ENCODE results near the gene THAP4. TPM values are rescaled to one million over a fixed set of nuclear protein-coding genes. Genes with fewer than 3 reads are reported as not detected.

THAP4 gene
- total RNA-seq, 1 donor from 2014 or later = 51.6 TPM

DNA sequence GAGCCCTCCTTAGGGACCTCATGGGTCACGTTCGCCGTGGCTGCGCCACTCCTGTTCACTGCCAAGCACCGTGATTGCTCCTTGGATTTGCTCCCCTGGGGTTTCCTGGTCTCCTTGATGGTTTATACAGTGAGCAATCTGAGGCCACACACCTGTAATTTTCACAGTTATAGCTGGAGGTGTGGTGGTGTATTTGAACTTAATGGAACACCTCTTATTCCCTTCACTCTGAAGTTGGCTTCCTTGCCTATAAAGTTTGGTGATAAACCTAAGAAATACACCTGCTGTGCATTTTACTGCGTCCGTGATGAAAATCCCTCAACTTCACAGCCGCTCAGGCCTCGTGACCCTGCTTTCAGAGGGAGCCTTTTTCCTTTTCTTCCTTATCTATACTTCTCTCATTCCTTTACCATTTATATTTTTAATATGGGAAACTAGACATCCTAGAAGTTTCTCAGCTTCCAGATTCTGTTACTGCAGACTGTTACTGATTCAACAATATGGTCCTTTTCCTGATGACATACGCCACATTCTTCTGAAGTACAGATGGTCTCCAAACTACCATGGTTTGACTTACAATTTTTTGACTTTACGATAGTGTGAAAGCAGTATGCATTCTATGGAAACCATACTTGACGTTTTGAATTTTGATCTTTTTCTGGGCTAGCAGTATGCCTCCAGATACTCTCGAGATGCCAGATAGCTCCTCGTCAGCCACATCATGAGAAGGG is 9.1 kb upstream of the THAP4 start:
- Mint-ChIP-seq H3K9me3 (ENCODE audit: unreplicated experiment) (no peaks in the 10 kb centered on the region), H3K4me3 (ENCODE audit: unreplicated experiment) (no peak overlapping the region), H3K36me3 (ENCODE audit: unreplicated experiment) (peaks cover 3% of the 10 kb centered on the region), H3K27ac (ENCODE audit: unreplicated experiment) (no peak overlapping the region), H3K27me3 (ENCODE audit: unreplicated experiment) (no peaks in the 10 kb centered on the region), H3K4me1 (ENCODE audit: unreplicated experiment) (peaks cover under 1% of the 10 kb centered on the region)
- no peak for DNase-seq (ENCODE audit: extremely low spot score, unreplicated experiment)
- TF ChIP-seq, protein P1, sequence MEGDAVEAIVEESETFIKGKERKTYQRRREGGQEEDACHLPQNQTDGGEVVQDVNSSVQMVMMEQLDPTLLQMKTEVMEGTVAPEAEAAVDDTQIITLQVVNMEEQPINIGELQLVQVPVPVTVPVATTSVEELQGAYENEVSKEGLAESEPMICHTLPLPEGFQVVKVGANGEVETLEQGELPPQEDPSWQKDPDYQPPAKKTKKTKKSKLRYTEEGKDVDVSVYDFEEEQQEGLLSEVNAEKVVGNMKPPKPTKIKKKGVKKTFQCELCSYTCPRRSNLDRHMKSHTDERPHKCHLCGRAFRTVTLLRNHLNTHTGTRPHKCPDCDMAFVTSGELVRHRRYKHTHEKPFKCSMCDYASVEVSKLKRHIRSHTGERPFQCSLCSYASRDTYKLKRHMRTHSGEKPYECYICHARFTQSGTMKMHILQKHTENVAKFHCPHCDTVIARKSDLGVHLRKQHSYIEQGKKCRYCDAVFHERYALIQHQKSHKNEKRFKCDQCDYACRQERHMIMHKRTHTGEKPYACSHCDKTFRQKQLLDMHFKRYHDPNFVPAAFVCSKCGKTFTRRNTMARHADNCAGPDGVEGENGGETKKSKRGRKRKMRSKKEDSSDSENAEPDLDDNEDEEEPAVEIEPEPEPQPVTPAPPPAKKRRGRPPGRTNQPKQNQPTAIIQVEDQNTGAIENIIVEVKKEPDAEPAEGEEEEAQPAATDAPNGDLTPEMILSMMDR (IDR thresholded peaks at IDR 0.05) = no peak

DNA sequence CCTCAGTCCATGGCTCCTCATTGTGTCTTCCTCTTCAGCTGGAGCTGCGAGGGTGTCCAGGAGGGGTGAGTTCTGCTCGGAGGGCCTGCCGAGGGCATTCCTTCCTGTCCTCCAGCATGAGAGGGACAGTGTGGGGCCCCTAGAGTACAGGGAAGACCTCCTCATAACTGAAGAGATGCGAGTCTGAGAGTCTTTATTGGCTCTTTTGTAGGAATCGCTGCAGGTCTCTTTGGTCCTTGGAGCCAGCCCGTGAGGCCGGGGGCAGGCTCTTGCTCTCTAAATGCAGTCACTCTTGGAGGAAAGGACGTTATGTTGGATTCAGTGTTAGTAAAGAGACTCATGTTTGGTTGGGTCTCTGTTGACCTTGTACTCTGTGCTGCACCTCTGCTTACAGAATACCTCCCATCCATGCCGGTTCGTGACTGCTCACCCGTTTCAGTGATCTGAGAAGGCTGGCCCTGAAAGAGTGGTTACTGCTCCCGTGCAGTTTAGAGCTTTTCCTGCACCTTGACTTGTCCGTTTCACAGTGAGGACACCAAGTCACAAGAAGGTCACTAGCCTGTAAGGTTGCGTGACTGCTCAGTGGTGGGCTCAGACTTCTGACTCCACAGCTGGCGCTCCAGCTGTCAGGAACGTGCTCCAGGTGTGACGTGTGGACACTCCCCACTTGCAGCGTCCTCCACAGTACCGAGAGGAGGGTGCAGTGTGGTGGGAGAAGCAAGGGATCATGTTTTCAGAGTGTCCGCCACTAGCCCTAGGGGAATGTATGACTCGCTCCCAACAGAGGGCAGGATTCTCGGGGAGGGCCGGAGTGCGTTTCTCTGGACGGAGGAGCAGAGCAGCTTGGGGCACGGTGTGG is 8.3 kb upstream of the THAP4 start:
- Mint-ChIP-seq H3K27ac (ENCODE audit: unreplicated experiment) (no peak overlapping the region), H3K9me3 (ENCODE audit: unreplicated experiment) (no peaks in the 10 kb centered on the region), H3K27me3 (ENCODE audit: unreplicated experiment) (no peaks in the 10 kb centered on the region)

DNA sequence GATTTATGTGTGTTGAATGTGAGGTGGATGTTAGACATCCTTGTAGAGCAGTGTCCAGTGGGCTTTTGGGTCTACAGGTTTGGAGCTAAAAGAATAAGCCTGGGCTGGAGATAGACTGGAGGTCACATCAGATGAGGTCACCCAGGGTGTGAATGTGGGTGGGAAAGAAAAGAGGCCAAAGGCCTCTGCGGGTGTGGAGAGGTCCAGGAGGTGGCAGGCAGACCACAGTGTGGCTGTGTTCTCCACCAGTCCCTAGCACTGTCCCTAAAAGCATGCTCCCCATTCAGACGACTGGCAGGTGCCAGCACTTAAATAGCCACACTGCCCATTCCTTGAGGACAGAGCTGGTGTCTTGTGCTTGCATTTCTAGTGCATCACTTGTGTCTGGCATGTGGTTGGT is 4.7 kb upstream of the THAP4 start:
- DNase-seq (ENCODE audit: extremely low spot score, unreplicated experiment) = no peak
- Mint-ChIP-seq H3K27ac (ENCODE audit: unreplicated experiment) (no peak overlapping the region), H3K27me3 (ENCODE audit: unreplicated experiment) (no peaks in the 10 kb centered on the region), H3K4me3 (ENCODE audit: unreplicated experiment) (no peak overlapping the region), H3K4me1 (ENCODE audit: unreplicated experiment) (peaks cover 29% of the 10 kb centered on the region), H3K36me3 (ENCODE audit: unreplicated experiment) (no peaks in the 10 kb centered on the region), H3K9me3 (ENCODE audit: unreplicated experiment) (no peaks in the 10 kb centered on the region)
- TF ChIP-seq, protein P1 (IDR thresholded peaks at IDR 0.05) = no peak

More for the DNA sequence above, 8.3 kb upstream of the THAP4 start:
- Mint-ChIP-seq H3K4me1 (ENCODE audit: unreplicated experiment) (peaks cover 9% of the 10 kb centered on the region), H3K36me3 (ENCODE audit: unreplicated experiment) (no peaks in the 10 kb centered on the region), H3K4me3 (ENCODE audit: unreplicated experiment) (no peak overlapping the region)
- DNase-seq (ENCODE audit: extremely low spot score, unreplicated experiment) = no peak
- TF ChIP-seq, protein P1 (IDR thresholded peaks at IDR 0.05) = no peak

DNA sequence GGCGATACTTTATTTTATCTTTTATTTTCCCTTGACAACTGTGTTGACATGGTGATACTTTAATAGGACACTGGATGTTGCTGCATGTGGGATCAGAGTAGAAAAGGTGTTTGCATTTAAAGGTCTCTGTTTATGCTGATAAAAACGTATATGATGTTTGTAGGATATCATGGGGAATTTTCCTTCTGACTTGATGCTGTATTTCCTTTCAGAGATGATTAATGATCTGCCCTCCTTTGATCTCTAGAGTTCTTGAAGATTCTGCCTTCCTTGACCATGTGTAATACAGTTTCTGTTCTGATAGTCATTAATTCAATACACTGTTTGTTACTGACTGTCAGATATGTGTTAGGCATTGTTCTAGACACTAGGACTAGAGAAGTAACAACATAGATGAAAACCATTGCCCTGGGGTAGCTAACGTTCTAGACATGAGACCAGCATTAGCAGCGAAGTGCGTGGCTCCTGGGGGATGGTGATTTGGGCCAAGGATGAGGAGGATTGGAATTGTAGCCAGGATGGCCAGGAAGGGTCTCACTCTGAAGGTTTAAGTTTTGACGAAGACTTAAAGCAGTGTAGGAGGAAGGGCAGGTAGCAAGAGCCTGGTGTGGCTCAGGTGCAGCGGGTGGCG is 3.3 kb upstream of the THAP4 start:
- Mint-ChIP-seq H3K27me3 (ENCODE audit: unreplicated experiment) (no peaks in the 10 kb centered on the region), H3K36me3 (ENCODE audit: unreplicated experiment) (no peaks in the 10 kb centered on the region), H3K4me3 (ENCODE audit: unreplicated experiment) (peak overlapping the region; percentile 39), H3K9me3 (ENCODE audit: unreplicated experiment) (no peaks in the 10 kb centered on the region), H3K27ac (ENCODE audit: unreplicated experiment) (peak overlapping the region; percentile 1), H3K4me1 (ENCODE audit: unreplicated experiment) (peaks cover 36% of the 10 kb centered on the region)
- TF ChIP-seq, protein P1 (IDR thresholded peaks at IDR 0.05) = no peak
- DNase-seq (ENCODE audit: extremely low spot score, unreplicated experiment) = no peak

DNA sequence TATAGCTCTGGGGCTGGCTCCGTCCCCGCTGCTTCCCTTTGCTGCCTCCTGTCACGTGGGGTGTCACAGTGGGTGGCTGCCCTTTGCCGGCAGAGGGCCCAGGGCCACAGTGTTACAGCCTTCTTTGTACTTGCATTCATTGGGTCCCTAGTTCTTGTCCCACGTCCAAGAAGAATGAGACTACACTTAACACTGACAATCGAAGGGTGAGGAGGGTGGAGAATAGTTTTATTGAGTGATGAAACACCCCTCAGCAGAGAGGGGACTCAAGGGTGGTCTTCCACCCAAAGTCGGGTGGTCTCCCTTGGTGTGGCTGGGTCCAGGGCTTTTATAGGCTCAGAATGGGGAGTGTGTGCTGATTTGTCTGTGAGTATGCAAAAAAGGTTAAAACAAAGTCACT is 2.4 kb upstream of the THAP4 start:
- Mint-ChIP-seq H3K36me3 (ENCODE audit: unreplicated experiment) (no peaks in the 10 kb centered on the region), H3K4me3 (ENCODE audit: unreplicated experiment) (peak overlapping the region; percentile 10), H3K4me1 (ENCODE audit: unreplicated experiment) (peaks cover 44% of the 10 kb centered on the region), H3K27me3 (ENCODE audit: unreplicated experiment) (no peaks in the 10 kb centered on the region), H3K9me3 (ENCODE audit: unreplicated experiment) (no peaks in the 10 kb centered on the region), H3K27ac (ENCODE audit: unreplicated experiment) (no peak overlapping the region)
- no peak for DNase-seq (ENCODE audit: extremely low spot score, unreplicated experiment)
- TF ChIP-seq, protein P1 (IDR thresholded peaks at IDR 0.05) = no peak
